CD8-positive, alpha-beta memory T cell (primary cell): ENCODE measurements around the gene PAK3. TPM values are rescaled to one million over a fixed set of nuclear protein-coding genes. Genes with fewer than 3 reads are reported as not detected.

ENCODE experiments used
- CTCF ChIA-PET: fragments of 350-600 bp; sonication (Branson Sonifier 250); formaldehyde crosslinking; loops from one replicate; lab custom pipeline; 2021; ENCODE audit warnings: antibody characterized with exemption; lab: Charles Lee
- POLR2A ChIA-PET: fragments of 350-600 bp; sonication (Branson Sonifier 250); formaldehyde crosslinking; loops from one replicate; lab custom pipeline; 2021; ENCODE audit warnings: antibody characterized with exemption; lab: Charles Lee
- DNase-seq, 5 donors: peaks; one replicate each; pipeline versions ENCODE4 v3.0.0 to v3.0.0-alpha.2; 2020 to 2022; ENCODE audit warnings: mixed read lengths in 1 of 5
- H3K27ac ChIP-seq: one replicate; pipeline ENCODE4 v1.7.0; 2013; ENCODE audit warnings: low read depth, mild to moderate bottlenecking, low read length, moderate library complexity
- H3K27me3 ChIP-seq: 2 replicates; pipeline ENCODE4 v1.7.0; 2013; ENCODE audit warnings: low read length, mild to moderate bottlenecking; ENCODE audit not compliant: insufficient read depth, poor library complexity, severe bottlenecking
- H3K36me3 ChIP-seq: 2 replicates; pipeline ENCODE4 v1.7.0; 2013; ENCODE audit warnings: mild to moderate bottlenecking, low read length, moderate library complexity; ENCODE audit not compliant: insufficient read depth
- H3K4me1 ChIP-seq: 2 replicates; pipeline ENCODE4 v1.7.0; 2013; ENCODE audit warnings: mild to moderate bottlenecking, low read length, moderate library complexity; ENCODE audit not compliant: insufficient read depth
- H3K4me3 ChIP-seq: 2 replicates; pipeline ENCODE4 v1.7.0; 2013; ENCODE audit warnings: mild to moderate bottlenecking, low read length
- H3K9me3 ChIP-seq: 2 replicates; pipeline ENCODE4 v1.7.0; 2013; ENCODE audit warnings: mild to moderate bottlenecking, low read length
- H3K27ac Mint-ChIP-seq, 8 donors: one replicate each; pipeline ENCODE4 v1.8.0; 2020 to 2021; ENCODE audit warnings: mixed read lengths in 8 of 8, mild to moderate bottlenecking in 6 of 8, inconsistent platforms in 3 of 8, moderate library complexity in 3 of 8
- H3K27me3 Mint-ChIP-seq, 2 donors: one replicate each; pipeline ENCODE4 v1.8.0; 2020 to 2021; ENCODE audit warnings: mixed read lengths in 2 of 2, mild to moderate bottlenecking in 1 of 2, moderate library complexity in 1 of 2
- H3K36me3 Mint-ChIP-seq, 3 donors: one replicate each; pipeline ENCODE4 v1.8.0; 2020 to 2021; ENCODE audit warnings: mixed read lengths in 3 of 3, inconsistent platforms in 1 of 3, mild to moderate bottlenecking in 1 of 3
- H3K4me1 Mint-ChIP-seq, 3 donors: one replicate each; pipeline ENCODE4 v1.8.0; 2020 to 2021; ENCODE audit warnings: mixed read lengths in 3 of 3, inconsistent platforms in 1 of 3, mild to moderate bottlenecking in 1 of 3
- H3K4me3 Mint-ChIP-seq, 7 donors: one replicate each; pipeline ENCODE4 v1.8.0; 2020 to 2021; ENCODE audit warnings: mixed read lengths in 7 of 7, mild to moderate bottlenecking in 6 of 7, moderate library complexity in 4 of 7, inconsistent platforms in 2 of 7
- H3K9me3 Mint-ChIP-seq, 5 donors: one replicate each; pipeline ENCODE4 v1.8.0; 2020 to 2022; ENCODE audit warnings: mixed read lengths in 5 of 5, mild to moderate bottlenecking in 3 of 5, moderate library complexity in 2 of 5, inconsistent platforms in 1 of 5
- polyA plus RNA-seq: library from polyadenylated mRNA; unstranded; fragments of 300-500 nt; fragmentation: Illumina TruSeq; gene quantifications from one replicate; pipeline ENCODE4 v1.2.3, GENCODE V29; 2021
- total RNA-seq, 2 experiments: library from RNA; stranded (reverse); gene quantifications; one replicate each; pipeline ENCODE4 v1.2.3, GENCODE V29; 2021

PAK3 gene
- total and polyA plus RNA-seq, 3 experiments from 2014 or later, result 0.18 to 0.40 (median 0.31) TPM

GRCh38 chrX:111180750-111181240 is 84.8 kb downstream of the PAK3 start:
- Histone ChIP-seq H3K36me3 (no peaks in the 10 kb centered on the region), H3K27ac (no peak overlapping the region), H3K4me1 (no peaks in the 10 kb centered on the region), H3K9me3 (no peaks in the 10 kb centered on the region), H3K27me3 (no peaks in the 10 kb centered on the region), H3K4me3 (no peak overlapping the region)
- POLR2A ChIA-PET, result no interaction called here
- DNase-seq, result no peak
- Mint-ChIP-seq H3K36me3 (no peaks in the 10 kb centered on the region), H3K27ac (no peak overlapping the region), H3K27me3 (peaks cover 2% of the 10 kb centered on the region in 2 donors), H3K4me1 (no peaks in the 10 kb centered on the region), H3K4me3 (no peak overlapping the region), H3K9me3 (no peaks in the 10 kb centered on the region)
- CTCF ChIA-PET, result no interaction called here

GRCh38 chrX:111181951-111182350 is 86.0 kb downstream of the PAK3 start:
- no peak overlapping the region for H3K27ac Mint-ChIP-seq
- POLR2A ChIA-PET, result interaction anchor here (0.5 kb wide), 1 partner anchor 84 kb away, joined by 5 read pairs; no protein-coding TSS in a partner anchor
- no peak overlapping the region for H3K4me3 Mint-ChIP-seq
- H3K4me1 Mint-ChIP-seq, result no peaks in the 10 kb centered on the region
- Histone ChIP-seq H3K4me1 (no peaks in the 10 kb centered on the region), H3K36me3 (no peaks in the 10 kb centered on the region), H3K27ac (no peak overlapping the region), H3K9me3 (no peaks in the 10 kb centered on the region), H3K27me3 (no peaks in the 10 kb centered on the region), H3K4me3 (no peak overlapping the region)
- CTCF ChIA-PET, result no interaction called here
- H3K9me3 Mint-ChIP-seq, result no peaks in the 10 kb centered on the region
- peaks cover 2% of the 10 kb centered on the region in 2 donors for H3K27me3 Mint-ChIP-seq
- H3K36me3 Mint-ChIP-seq, result no peaks in the 10 kb centered on the region
- DNase-seq, result no peak

DNA sequence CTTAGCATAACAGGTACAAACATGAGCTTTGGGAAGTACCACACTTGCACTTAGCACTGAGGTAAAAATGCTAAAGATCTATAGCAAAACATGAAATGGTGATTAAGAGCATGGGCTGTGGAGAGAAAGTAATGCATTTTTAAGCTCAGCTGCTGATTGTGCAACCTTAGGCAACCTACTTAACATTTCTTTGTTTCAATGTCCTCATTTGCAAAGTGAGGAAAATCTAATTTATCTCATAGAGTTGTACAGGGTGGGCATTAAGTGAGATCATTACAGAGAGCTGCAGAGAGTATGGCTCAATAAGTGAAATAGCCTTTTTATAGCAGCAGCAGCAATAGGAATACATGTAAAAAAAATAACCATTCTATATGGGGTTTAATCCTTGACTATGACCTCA is 87.0 kb downstream of the PAK3 start:
- no peak overlapping the region for H3K4me3 Mint-ChIP-seq
- no peaks in the 10 kb centered on the region for H3K36me3 Mint-ChIP-seq
- POLR2A ChIA-PET, result no interaction called here
- no peak overlapping the region for H3K27ac Mint-ChIP-seq
- H3K9me3 Mint-ChIP-seq, result no peaks in the 10 kb centered on the region
- Histone ChIP-seq H3K9me3 (no peaks in the 10 kb centered on the region), H3K27me3 (no peaks in the 10 kb centered on the region), H3K27ac (no peak overlapping the region), H3K36me3 (no peaks in the 10 kb centered on the region), H3K4me1 (no peaks in the 10 kb centered on the region), H3K4me3 (no peak overlapping the region)
- DNase-seq, result no peak
- peaks cover 2 to 7% of the 10 kb centered on the region in 2 donors for H3K27me3 Mint-ChIP-seq
- CTCF ChIA-PET, result no interaction called here
- no peaks in the 10 kb centered on the region for H3K4me1 Mint-ChIP-seq

DNA sequence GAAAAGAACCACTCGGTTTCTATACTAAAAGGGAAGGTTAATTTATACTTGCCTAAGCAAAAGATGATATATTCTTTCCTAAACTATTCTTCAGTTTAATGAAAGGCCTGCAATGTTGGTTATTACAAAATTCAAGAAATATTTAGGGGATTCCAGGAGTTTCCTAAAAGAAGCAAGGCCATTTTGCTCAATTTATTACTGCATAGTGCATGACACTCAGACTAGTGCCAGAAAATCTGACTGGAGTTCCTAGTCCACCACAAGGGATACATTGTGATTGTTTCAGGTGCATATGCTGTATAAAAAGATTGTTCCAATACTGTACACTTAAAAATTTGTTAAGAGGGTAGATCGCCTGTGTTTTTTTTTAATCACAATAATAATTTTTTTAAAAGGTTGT is 95.6 kb downstream of the PAK3 start:
- no peak overlapping the region for H3K27ac ChIP-seq
- no peaks in the 10 kb centered on the region for H3K9me3 ChIP-seq
- no peak overlapping the region for H3K4me3 ChIP-seq
- H3K4me1 ChIP-seq, result no peaks in the 10 kb centered on the region
- Mint-ChIP-seq H3K9me3 (no peaks in the 10 kb centered on the region), H3K27ac (no peak overlapping the region), H3K4me1 (no peaks in the 10 kb centered on the region), H3K36me3 (peaks cover 0 to 1% (median 0%) of the 10 kb centered on the region in 3 donors), H3K27me3 (peaks cover 2 to 4% of the 10 kb centered on the region in 2 donors), H3K4me3 (no peak overlapping the region)
- ChIA-PET POLR2A (no interaction called here), CTCF (no interaction called here)
- no peak for DNase-seq
- H3K27me3 ChIP-seq, result no peaks in the 10 kb centered on the region
- no peaks in the 10 kb centered on the region for H3K36me3 ChIP-seq

GRCh38 chrX:111199505-111199904 is 103.5 kb downstream of the PAK3 start:
- Mint-ChIP-seq H3K27ac (no peak overlapping the region), H3K27me3 (peaks cover 0 to 2% of the 10 kb centered on the region in 2 donors), H3K4me1 (no peaks in the 10 kb centered on the region), H3K9me3 (no peaks in the 10 kb centered on the region), H3K4me3 (no peak overlapping the region), H3K36me3 (no peaks in the 10 kb centered on the region)
- ChIA-PET CTCF (no interaction called here), POLR2A (no interaction called here)
- H3K4me3 ChIP-seq, result no peak overlapping the region
- H3K36me3 ChIP-seq, result no peaks in the 10 kb centered on the region
- H3K4me1 ChIP-seq, result no peaks in the 10 kb centered on the region
- H3K9me3 ChIP-seq, result no peaks in the 10 kb centered on the region
- no peak for DNase-seq
- H3K27ac ChIP-seq, result no peak overlapping the region
- H3K27me3 ChIP-seq, result no peaks in the 10 kb centered on the region

- H3K27ac ChIP-seq, result no peak overlapping the region
- Mint-ChIP-seq H3K36me3 (no peaks in the 10 kb centered on the region), H3K27me3 (no peaks in the 10 kb centered on the region), H3K4me3 (no peak overlapping the region), H3K4me1 (no peaks in the 10 kb centered on the region), H3K27ac (no peak overlapping the region), H3K9me3 (no peaks in the 10 kb centered on the region)
- H3K4me3 ChIP-seq, result no peak overlapping the region
- H3K9me3 ChIP-seq, result no peaks in the 10 kb centered on the region
- no peaks in the 10 kb centered on the region for H3K4me1 ChIP-seq
- no peaks in the 10 kb centered on the region for H3K27me3 ChIP-seq
- DNase-seq, result no peak
- POLR2A ChIA-PET, result no interaction called here
- CTCF ChIA-PET, result no interaction called here
- no peaks in the 10 kb centered on the region for H3K36me3 ChIP-seq
Measured at GRCh38 chrX:111200327-111200726, 104.3 kb downstream of the PAK3 start.

GRCh38 chrX:111207851-111208250 is 111.9 kb downstream of the PAK3 start:
- Histone ChIP-seq H3K4me1 (no peaks in the 10 kb centered on the region), H3K36me3 (no peaks in the 10 kb centered on the region), H3K9me3 (no peaks in the 10 kb centered on the region), H3K27ac (no peak overlapping the region), H3K4me3 (no peak overlapping the region), H3K27me3 (no peaks in the 10 kb centered on the region)
- H3K9me3 Mint-ChIP-seq, result no peaks in the 10 kb centered on the region
- ChIA-PET CTCF (no interaction called here), POLR2A (no interaction called here)
- H3K27ac Mint-ChIP-seq, result no peak overlapping the region
- H3K4me1 Mint-ChIP-seq, result no peaks in the 10 kb centered on the region
- no peaks in the 10 kb centered on the region for H3K36me3 Mint-ChIP-seq
- H3K4me3 Mint-ChIP-seq, result no peak overlapping the region
- H3K27me3 Mint-ChIP-seq, result peaks cover 0 to 3% of the 10 kb centered on the region in 2 donors
- DNase-seq, result no peak

DNA sequence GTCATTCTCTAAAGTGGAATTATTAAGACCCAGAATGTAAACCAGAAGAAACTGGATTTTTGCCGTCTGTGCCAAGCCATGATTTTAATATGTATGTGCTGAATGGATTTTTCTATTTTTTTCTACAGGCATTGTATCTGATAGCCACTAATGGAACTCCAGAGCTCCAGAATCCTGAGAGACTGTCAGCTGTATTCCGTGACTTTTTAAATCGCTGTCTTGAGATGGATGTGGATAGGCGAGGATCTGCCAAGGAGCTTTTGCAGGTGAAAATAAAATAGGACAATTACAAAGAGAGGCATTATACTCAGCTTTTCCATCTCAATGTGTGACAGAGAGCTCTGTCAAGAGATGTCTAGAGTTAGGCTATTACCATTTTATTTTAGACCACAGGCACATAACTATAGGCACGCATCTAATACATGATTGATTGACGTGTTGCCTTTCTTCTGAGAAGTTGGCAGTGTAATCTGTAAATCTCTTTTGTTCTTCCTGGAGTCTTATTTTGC is 120.4 kb downstream of the PAK3 start:
- POLR2A ChIA-PET, result no interaction called here
- H3K9me3 Mint-ChIP-seq, result no peaks in the 10 kb centered on the region

More for the DNA sequence above, 120.4 kb downstream of the PAK3 start:
- Mint-ChIP-seq H3K4me3 (no peak overlapping the region), H3K27ac (no peak overlapping the region), H3K4me1 (no peaks in the 10 kb centered on the region), H3K36me3 (no peaks in the 10 kb centered on the region), H3K27me3 (peaks cover 3 to 9% of the 10 kb centered on the region in 2 donors)
- Histone ChIP-seq H3K9me3 (no peaks in the 10 kb centered on the region), H3K27ac (no peak overlapping the region), H3K36me3 (no peaks in the 10 kb centered on the region), H3K4me1 (no peaks in the 10 kb centered on the region), H3K27me3 (no peaks in the 10 kb centered on the region), H3K4me3 (no peak overlapping the region)
- DNase-seq, result no peak
- CTCF ChIA-PET, result no interaction called here
